HG02623 (cell line): ENCODE measurements around the gene PCNT.
"Not testable (repeated sequence)": the region's sequence is repeated elsewhere in the genome, so short reads cannot be mapped to it uniquely, and the experiment has no call there.

Experiments used
- ATAC-seq: cut with Tn5 transposase; IDR thresholded peaks from one replicate; pipeline ENCODE4 v1.9.1; 2021; ENCODE audit warnings: moderate library complexity; ENCODE audit not compliant: unreplicated experiment

PCNT gene

DNA sequence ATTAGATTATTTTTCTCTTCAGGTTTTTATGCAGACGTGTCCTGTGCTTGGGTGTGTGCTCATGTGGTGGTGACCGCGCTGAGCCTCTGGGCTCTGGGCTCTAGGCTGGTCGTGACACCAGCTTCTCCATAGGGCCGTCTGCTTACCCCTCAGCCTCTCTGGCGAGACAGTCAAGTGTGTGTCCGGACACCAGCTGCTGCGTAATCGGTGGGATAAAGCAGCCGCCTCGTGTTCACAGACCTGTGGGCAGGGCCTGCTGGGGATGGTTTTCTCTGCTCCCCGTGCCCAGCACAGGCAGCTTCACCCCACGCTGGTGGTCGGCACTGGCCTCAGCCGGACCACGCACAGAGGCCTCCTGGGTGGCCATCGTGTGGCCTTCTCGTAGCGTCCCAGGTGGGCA lies 101.1 kb downstream of the PCNT start:
- ATAC-seq, result no peak

- no peak for ATAC-seq
Measured at GRCh38 chr21:46425571-46425970, 101.6 kb downstream of the PCNT start.

GRCh38 chr21:46426313-46427046 lies 102.5 kb downstream of the PCNT start:
- no peak for ATAC-seq

GRCh38 chr21:46427516-46427915 lies 103.6 kb downstream of the PCNT start:
- no peak for ATAC-seq

GRCh38 chr21:46428286-46428685 lies 104.3 kb downstream of the PCNT start:
- no peak for ATAC-seq

- ATAC-seq, result no peak
Measured at GRCh38 chr21:46428987-46429710, 105.2 kb downstream of the PCNT start.

- no peak for ATAC-seq
Measured at GRCh38 chr21:46429754-46430681, 106.1 kb downstream of the PCNT start.

- ATAC-seq, result no peak
Measured at GRCh38 chr21:46431448-46431847, 107.5 kb downstream of the PCNT start.

DNA sequence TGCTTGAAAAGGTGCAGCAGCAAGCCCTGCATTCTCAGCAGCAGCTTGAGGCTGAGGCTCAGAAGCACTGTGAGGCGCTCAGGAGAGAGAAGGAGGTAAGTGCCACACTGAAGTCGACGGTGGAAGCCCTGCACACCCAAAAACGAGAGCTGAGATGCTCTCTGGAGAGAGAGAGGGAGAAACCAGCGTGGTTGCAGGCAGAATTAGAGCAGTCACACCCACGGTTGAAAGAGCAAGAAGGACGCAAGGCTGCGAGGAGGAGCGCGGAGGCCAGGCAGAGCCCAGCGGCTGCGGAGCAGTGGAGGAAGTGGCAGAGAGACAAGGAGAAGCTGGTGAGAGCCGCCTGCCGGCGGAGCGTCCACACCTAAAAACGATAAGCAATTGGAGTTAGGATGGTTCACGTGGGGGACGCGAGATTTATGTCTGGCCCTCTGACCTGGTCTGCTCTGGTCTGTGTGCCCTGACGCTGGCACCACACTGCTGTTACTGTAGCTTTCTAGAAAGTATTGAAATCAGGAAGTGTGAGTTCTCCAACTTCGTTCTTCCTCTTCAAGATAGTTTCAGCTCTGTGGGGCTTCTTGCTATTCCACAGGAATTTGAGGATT lies 108.0 kb downstream of the PCNT start:
- ATAC-seq, result no peak

GRCh38 chr21:46433116-46433515 lies 109.2 kb downstream of the PCNT start:
- not testable (repeated sequence) for ATAC-seq

DNA sequence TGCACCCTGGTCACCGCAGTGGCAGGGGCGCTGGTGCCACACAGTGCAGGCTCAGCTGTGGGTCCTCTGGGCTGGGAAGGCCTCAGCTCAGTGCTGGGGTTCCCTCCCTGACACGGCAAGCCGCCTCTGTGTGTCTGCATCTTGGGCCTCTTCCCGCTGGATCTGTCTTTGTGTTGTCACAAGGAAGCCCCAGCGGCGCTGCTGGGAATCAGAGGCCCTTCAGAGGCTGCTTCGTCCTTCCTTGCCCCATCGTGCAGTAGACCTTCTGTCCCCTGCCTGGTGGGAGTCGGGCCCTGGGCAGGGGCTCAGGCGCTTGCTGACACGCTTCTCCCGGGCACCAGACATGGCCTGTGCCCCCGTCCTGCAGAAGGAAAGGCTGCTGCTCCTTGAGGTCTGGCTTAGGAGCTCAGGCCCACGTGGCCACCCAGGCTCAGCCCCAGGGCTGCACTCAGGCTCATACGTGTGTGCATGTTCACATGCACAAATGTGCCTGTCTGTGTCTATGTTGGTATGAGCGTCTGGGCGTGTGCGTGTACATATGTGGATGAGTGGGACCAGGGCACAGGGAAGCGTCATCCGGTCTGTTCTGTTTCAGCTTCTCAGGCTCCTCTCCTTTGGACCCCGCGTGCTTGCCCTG lies 110.5 kb downstream of the PCNT start:
- no peak for ATAC-seq

DNA sequence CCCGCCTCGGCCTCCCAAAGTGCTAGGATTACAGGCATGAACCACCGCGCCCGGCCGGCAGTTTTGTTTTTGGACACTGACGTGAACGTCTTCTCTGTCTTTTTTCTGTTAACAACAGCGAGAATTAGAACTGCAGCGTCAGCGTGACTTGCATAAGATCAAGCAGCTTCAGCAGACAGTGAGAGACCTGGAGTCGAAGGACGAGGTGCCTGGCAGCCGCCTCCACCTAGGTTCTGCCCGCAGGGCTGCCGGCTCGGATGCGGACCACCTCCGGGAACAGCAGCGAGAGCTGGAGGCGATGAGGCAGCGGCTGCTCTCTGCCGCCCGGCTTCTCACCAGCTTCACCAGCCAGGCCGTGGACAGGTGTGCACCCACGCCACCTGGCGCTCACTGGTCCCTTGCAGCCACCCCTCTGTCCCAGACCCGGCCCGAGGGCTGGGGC lies 111.9 kb downstream of the PCNT start:
- ATAC-seq, result no peak

GRCh38 chr21:46436621-46437020 lies 112.7 kb downstream of the PCNT start:
- ATAC-seq, result no peak

GRCh38 chr21:46437096-46437498 lies 113.1 kb downstream of the PCNT start:
- no peak for ATAC-seq

- no peak for ATAC-seq
Measured at GRCh38 chr21:46437511-46437910, 113.6 kb downstream of the PCNT start.

GRCh38 chr21:46438241-46438640 lies 114.3 kb downstream of the PCNT start:
- ATAC-seq, result no peak

DNA sequence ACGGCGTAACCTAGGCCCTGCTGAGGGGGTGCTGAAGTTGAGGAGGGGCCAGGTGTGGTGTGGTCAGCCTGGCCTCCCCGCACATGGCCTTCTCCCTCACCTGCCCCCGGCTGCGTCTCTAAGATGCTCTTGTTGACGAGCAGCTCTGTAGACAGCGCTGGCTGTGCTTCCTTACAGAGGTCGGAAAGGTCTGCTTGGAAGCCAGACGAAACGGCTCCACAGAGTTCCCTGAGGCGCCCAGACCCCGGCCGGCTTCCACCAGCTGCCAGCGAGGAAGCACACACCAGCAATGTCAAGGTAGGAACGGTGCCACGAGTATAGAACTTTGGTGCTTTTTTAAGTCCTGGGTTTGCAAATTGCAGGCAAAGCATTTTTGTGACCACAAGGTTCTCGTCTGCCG lies 116.0 kb downstream of the PCNT start:
- ATAC-seq, result no peak

DNA sequence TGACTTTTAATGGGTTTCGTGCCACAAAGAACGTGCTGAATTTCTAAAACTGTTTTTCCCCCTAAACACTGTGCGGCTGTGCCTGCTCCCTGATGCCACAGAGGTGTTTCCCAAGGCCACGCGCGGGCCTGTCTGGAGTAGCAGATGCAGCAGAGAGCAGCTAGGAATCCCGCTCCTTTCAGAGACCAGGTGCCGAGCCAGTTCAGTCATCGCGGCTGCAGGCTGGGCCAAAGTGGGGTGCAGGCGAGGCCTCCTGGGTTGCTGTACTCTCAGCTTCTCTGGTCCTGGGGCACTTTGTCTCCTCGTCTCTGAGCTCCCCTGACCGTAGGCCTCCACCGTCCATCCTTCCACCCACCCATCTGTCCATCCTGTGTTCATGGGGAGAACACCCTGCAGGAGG lies 117.4 kb downstream of the PCNT start:
- ATAC-seq, result no peak

GRCh38 chr21:46441961-46442498 lies 118.1 kb downstream of the PCNT start:
- no peak for ATAC-seq

GRCh38 chr21:46442938-46443337 lies 119.0 kb downstream of the PCNT start:
- ATAC-seq, result no peak
